HepG2 (cell line): ENCODE measurements around the gene TP53I3. TPM values are rescaled to one million over a fixed set of nuclear protein-coding genes. Genes with fewer than 3 reads are reported as not detected.

Experiments
- CEBPB ChIP-seq: IDR thresholded peaks from 2 replicates; pipeline ENCODE4 v1.6.1; 2011; ENCODE audit warnings: low read depth, low read length, improper control_type of control experiment, borderline replicate concordance
- FOSL2 ChIP-seq: sonication (generic); formaldehyde crosslinking; IDR thresholded peaks from 2 replicates; pipeline ENCODE4 v1.4.0; 2020; ENCODE audit warnings: missing genetic modification reagents
- HNF4G ChIP-seq, 2 experiments: sonication (generic) in 1 of 2; formaldehyde crosslinking in 1 of 2; IDR thresholded peaks; 2 replicates each; pipeline versions ENCODE4 v1.4.0 to v1.6.1; 2011 to 2020; ENCODE audit warnings: borderline replicate concordance in 2 of 2, low read depth in 2 of 2, mild to moderate bottlenecking in 2 of 2, low read length in 1 of 2, missing genetic modification reagents in 1 of 2, moderate library complexity in 1 of 2
- KLF15 ChIP-seq: sonication (generic); formaldehyde crosslinking; IDR thresholded peaks from 2 replicates; pipeline ENCODE4 v1.8.1; 2023; ENCODE audit warnings: borderline replicate concordance, mild to moderate bottlenecking, inconsistent platforms, missing genetic modification reagents, mixed read lengths
- KLF16 ChIP-seq, 2 experiments: sonication (generic) in 1 of 2; formaldehyde crosslinking in 1 of 2; IDR thresholded peaks; 2 replicates each; pipeline versions ENCODE4 v1.6.1 to v1.8.0; 2016 to 2023; ENCODE audit warnings: missing genetic modification reagents in 2 of 2, missing compliant biosample characterization in 1 of 2
- MTA3 ChIP-seq: sonication (generic); formaldehyde crosslinking; IDR thresholded peaks from 2 replicates; pipeline ENCODE4 v1.4.0; 2020; ENCODE audit warnings: missing genetic modification reagents
- NFKBIZ ChIP-seq: IDR thresholded peaks from 2 replicates; pipeline ENCODE4 v1.6.1; 2018; ENCODE audit warnings: missing genetic modification reagents, missing compliant biosample characterization
- PRPF4 ChIP-seq: fragments of 200-400 bp; formaldehyde crosslinking; IDR thresholded peaks from 2 replicates; pipeline ENCODE4 v1.6.1; 2016; ENCODE audit warnings: low read length, low read depth; ENCODE audit not compliant: poor library complexity, severe bottlenecking
- RELA ChIP-seq: sonication (generic); formaldehyde crosslinking; IDR thresholded peaks from 2 replicates; pipeline ENCODE4 v1.4.0; 2020; ENCODE audit warnings: missing genetic modification reagents
- SRSF9 ChIP-seq: fragments of 200-400 bp; formaldehyde crosslinking; IDR thresholded peaks from 2 replicates; pipeline ENCODE4 v1.6.1; 2018; ENCODE audit warnings: borderline replicate concordance, mild to moderate bottlenecking, low read depth, low read length; ENCODE audit not compliant: insufficient read depth, poor library complexity, severe bottlenecking
- STAT5B ChIP-seq: sonication (generic); formaldehyde crosslinking; IDR thresholded peaks from 2 replicates; pipeline ENCODE4 v1.4.0; 2020; ENCODE audit warnings: missing genetic modification reagents
- TBP ChIP-seq: sonication (generic); formaldehyde crosslinking; IDR thresholded peaks from 2 replicates; pipeline ENCODE4 v1.5.0; 2020; ENCODE audit warnings: missing genetic modification reagents
- TSC22D2 ChIP-seq: sonication (generic); formaldehyde crosslinking; IDR thresholded peaks from 2 replicates; pipeline ENCODE4 v1.5.1; 2020; ENCODE audit warnings: missing genetic modification reagents, mild to moderate bottlenecking, borderline replicate concordance
- ZBED4 ChIP-seq: sonication (generic); formaldehyde crosslinking; IDR thresholded peaks from 2 replicates; pipeline ENCODE4 v1.4.0; 2020; ENCODE audit warnings: missing genetic modification reagents, borderline replicate concordance
- ZFP37 ChIP-seq: sonication (generic); formaldehyde crosslinking; IDR thresholded peaks from 2 replicates; pipeline ENCODE4 v1.4.0; 2020; ENCODE audit warnings: missing genetic modification reagents, borderline replicate concordance
- ZFP41 ChIP-seq: sonication (generic); formaldehyde crosslinking; IDR thresholded peaks from 2 replicates; pipeline ENCODE4 v1.4.0; 2020; ENCODE audit warnings: mild to moderate bottlenecking, missing genetic modification reagents, borderline replicate concordance
- ZFX ChIP-seq: sonication (generic); formaldehyde crosslinking; IDR thresholded peaks from 2 replicates; pipeline ENCODE4 v1.4.0; 2020; ENCODE audit warnings: mild to moderate bottlenecking, low read depth, missing genetic modification reagents, moderate library complexity
- ZNF264 ChIP-seq: sonication (generic); formaldehyde crosslinking; IDR thresholded peaks from 2 replicates; pipeline ENCODE4 v1.4.0; 2020; ENCODE audit warnings: missing genetic modification reagents
- ZNF34 ChIP-seq: sonication (generic); formaldehyde crosslinking; IDR thresholded peaks from 2 replicates; pipeline ENCODE4 v1.4.0; 2020; ENCODE audit warnings: mild to moderate bottlenecking, missing genetic modification reagents, borderline replicate concordance
- ZNF460 ChIP-seq: sonication (generic); formaldehyde crosslinking; IDR thresholded peaks from 2 replicates; pipeline ENCODE4 v1.5.1; 2020; ENCODE audit warnings: missing genetic modification reagents, mild to moderate bottlenecking, borderline replicate concordance
- ZNF546 ChIP-seq: sonication (generic); formaldehyde crosslinking; conservative IDR thresholded peaks from 2 replicates; pipeline ENCODE4 v1.8.1; 2023; ENCODE audit warnings: mild to moderate bottlenecking, missing genetic modification reagents
- ZNF549 ChIP-seq: sonication (generic); formaldehyde crosslinking; IDR thresholded peaks from 2 replicates; pipeline ENCODE4 v1.5.0; 2020; ENCODE audit warnings: missing genetic modification reagents
- ZNF800 ChIP-seq: sonication (generic); formaldehyde crosslinking; IDR thresholded peaks from 2 replicates; pipeline ENCODE4 v1.4.0; 2020; ENCODE audit warnings: missing genetic modification reagents
- polyA plus RNA-seq, 8 experiments: library from polyadenylated mRNA; depleted of rRNA in 3 of 8; stranded (reverse) in 7 of 8; unstranded in 1 of 8; fragments of >200 nt; fragmentation: Illumina TruSeq in 4 of 8; extraction: Trizol in 4 of 8; gene quantifications; 2 replicates each; pipeline versions ENCODE4 v1.2.1 to v1.2.3, GENCODE V29; 2011 to 2016; ENCODE audit warnings: low read depth in 4 of 8, missing spikeins in 1 of 8, mixed read lengths in 1 of 8; ENCODE audit not compliant: insufficient read depth in 1 of 8
- total RNA-seq, 5 experiments: library from RNA; depleted of rRNA; stranded (reverse); fragments of >200 nt; fragmentation: Illumina TruSeq; extraction: Trizol; gene quantifications; 2 replicates each; pipeline ENCODE4 v1.2.3, GENCODE V29; 2016; ENCODE audit warnings: low read depth in 1 of 5

TP53I3 gene
- total and polyA plus RNA-seq, 2 of the 13 experiments (the other 11 are each of a cell fraction or from before 2014, with no cell fraction given), result 25.0 to 44.1 TPM

- TF ChIP-seq ZFP37 (CRISPR knock-in tag), result no peak
- peak; percentile 37; the same call in 1 of the 2 replicates for TF ChIP-seq FOSL2
- TF ChIP-seq ZNF460, result no peak; the same call in 1 of the 2 replicates
- no peak for TF ChIP-seq ZNF264
- no peak for TF ChIP-seq ZFP41 (CRISPR knock-in tag)
- no peak for TF ChIP-seq PRPF4
- TF ChIP-seq ZBED4, result no peak
- no peak for TF ChIP-seq RELA (CRISPR knock-in tag)
- no peak for TF ChIP-seq KLF16 (CRISPR knock-in tag; IDR thresholded peaks at IDR 0.05)
- no peak for TF ChIP-seq ZNF800 (CRISPR knock-in tag)
- no peak for TF ChIP-seq MTA3 (CRISPR knock-in tag)
- TF ChIP-seq CEBPB, result peak; percentile 55; the same call in 1 of the 2 replicates
- TF ChIP-seq STAT5B (CRISPR knock-in tag), result no peak
- no peak for TF ChIP-seq TSC22D2 (CRISPR knock-in tag)
- TF ChIP-seq KLF15 (CRISPR knock-in tag), result no peak
- TF ChIP-seq ZNF546 (CRISPR knock-in tag), result no peak
- no peak for TF ChIP-seq ZFX (CRISPR knock-in tag)
- TF ChIP-seq TBP (CRISPR knock-in tag), result no peak
- TF ChIP-seq HNF4G (IDR thresholded peaks at IDR 0.05; ENCODE audit: borderline replicate concordance, low read depth, low read length), result peak; percentile 13; the same call in 1 of the 2 replicates
- TF ChIP-seq HNF4G (CRISPR knock-in tag; IDR thresholded peaks at IDR 0.05; ENCODE audit: borderline replicate concordance, low read depth), result no peak
- no peak for TF ChIP-seq ZNF549 (CRISPR knock-in tag)
- no peak for TF ChIP-seq NFKBIZ (CRISPR knock-in tag)
- TF ChIP-seq SRSF9, result no peak
- no peak for TF ChIP-seq ZNF34 (CRISPR knock-in tag)
These were observed 38.8 kb downstream of the TP53I3 start (continued) for GRCh38 chr2:24045511-24046508.
